ENCODE measurements around the gene TRAF1.

Gene TRAF1

GRCh38 chr9:120904061-120904977 is 22.3 kb downstream of the TRAF1 start:
- peak; percentile 47 for DNase-seq

GRCh38 chr9:120902569-120903535 is 23.7 kb downstream of the TRAF1 start:
- DNase-seq: no peak

GRCh38 chr9:120901755-120902568 is 24.6 kb downstream of the TRAF1 start:
- DNase-seq: no peak

GRCh38 chr9:120900824-120901223 is 25.8 kb downstream of the TRAF1 start:
- no peak for DNase-seq

- no peak for DNase-seq
These were observed 27.0 kb downstream of the TRAF1 start for GRCh38 chr9:120899490-120900068.

GRCh38 chr9:120898396-120898795 is 28.2 kb downstream of the TRAF1 start:
- no peak for DNase-seq

- DNase-seq: no peak
These were observed 30.6 kb downstream of the TRAF1 start for GRCh38 chr9:120895951-120896350.

GRCh38 chr9:120894321-120895148 is 32.1 kb downstream of the TRAF1 start:
- no peak for DNase-seq

GRCh38 chr9:120893611-120894307 is 32.8 kb downstream of the TRAF1 start:
- no peak for DNase-seq

GRCh38 chr9:120892748-120893610 is 33.6 kb downstream of the TRAF1 start:
- peak; percentile 59 for DNase-seq

- no peak for DNase-seq
These were observed 34.5 kb downstream of the TRAF1 start for GRCh38 chr9:120891884-120892747.

- peak; percentile 64 for DNase-seq
These were observed 35.2 kb downstream of the TRAF1 start for GRCh38 chr9:120891245-120891883.

- peak; percentile 42 for DNase-seq
These were observed 36.0 kb downstream of the TRAF1 start for GRCh38 chr9:120890320-120891244.

- no peak for DNase-seq
These were observed 36.9 kb downstream of the TRAF1 start for GRCh38 chr9:120889606-120890271.

- DNase-seq: no peak
These were observed 38.0 kb downstream of the TRAF1 start for GRCh38 chr9:120888626-120889025.

GRCh38 chr9:120886490-120886967 is 40.1 kb downstream of the TRAF1 start:
- no peak for DNase-seq

Measured in activated naive CD4-positive, alpha-beta T cell treated with Interleukin-2 at 50 U/mL for 16 hours (primary cell).